Liver (tissue), 9 donors: ENCODE measurements around the gene PREPL. TPM values are rescaled to one million over a fixed set of nuclear protein-coding genes. Genes with fewer than 3 reads are reported as not detected.
A peak's percentile ranks its signal among the peaks of the same experiment; 100 is the strongest.

Experiments
- DNase-seq: peaks from one replicate; pipeline ENCODE4 v3.0.0-alpha.2; 2017; ENCODE audit warnings: low spot score
- H3K27ac ChIP-seq, 2 donors: one replicate each; pipeline ENCODE4 v1.7.0; 2013; ENCODE audit warnings: inconsistent platforms in 2 of 2, low read length in 2 of 2, control low read depth in 1 of 2, low read depth in 1 of 2, mild to moderate bottlenecking in 1 of 2
- H3K27me3 ChIP-seq, 4 donors: one replicate each; pipeline versions ENCODE4 v1.6.1 to v1.7.0; 2013; ENCODE audit warnings: low read length in 3 of 4, inconsistent platforms in 1 of 4, mild to moderate bottlenecking in 1 of 4, moderate library complexity in 1 of 4; ENCODE audit not compliant: control insufficient read depth in 4 of 4, insufficient read depth in 4 of 4
- H3K36me3 ChIP-seq, 4 donors: one replicate each; pipeline versions ENCODE4 v1.6.1 to v1.7.0; 2013; ENCODE audit warnings: low read length in 3 of 4, mild to moderate bottlenecking in 3 of 4, low read depth in 1 of 4, moderate library complexity in 1 of 4; ENCODE audit not compliant: control insufficient read depth in 4 of 4, insufficient read depth in 3 of 4
- H3K4me1 ChIP-seq, 4 donors: one replicate each; pipeline versions ENCODE4 v1.6.1 to v1.7.0; 2013; ENCODE audit warnings: low read length in 3 of 4, mild to moderate bottlenecking in 3 of 4, moderate library complexity in 1 of 4; ENCODE audit not compliant: control insufficient read depth in 4 of 4, insufficient read depth in 4 of 4
- H3K4me3 ChIP-seq, 3 donors: one replicate each; pipeline versions ENCODE4 v1.6.1 to v1.7.0; 2013; ENCODE audit warnings: low read length in 3 of 3, control low read depth in 1 of 3, low read depth in 1 of 3, mild to moderate bottlenecking in 1 of 3
- H3K9ac ChIP-seq, 2 donors: one replicate each; pipeline ENCODE4 v1.7.0; 2013; ENCODE audit warnings: low read length in 2 of 2, mild to moderate bottlenecking in 2 of 2, moderate library complexity in 2 of 2, control low read depth in 1 of 2, low read depth in 1 of 2
- H3K9me3 ChIP-seq, 4 donors: one replicate each; pipeline versions ENCODE4 v1.6.1 to v1.7.0; 2013; ENCODE audit warnings: low read length in 3 of 4; ENCODE audit not compliant: control insufficient read depth in 4 of 4
- EGR1 ChIP-seq, 2 donors: IDR thresholded peaks; 2 replicates each; pipeline ENCODE4 v1.6.1; 2016 to 2018; ENCODE audit warnings: antibody characterized with exemption in 2 of 2, low read depth in 2 of 2
- FOXA1 ChIP-seq: IDR thresholded peaks from 2 replicates; pipeline ENCODE4 v1.6.1; 2016; ENCODE audit warnings: antibody characterized with exemption
- FOXA2 ChIP-seq: IDR thresholded peaks from 2 replicates; pipeline ENCODE4 v1.6.1; 2016; ENCODE audit warnings: antibody characterized with exemption
- HNF4A ChIP-seq, 2 donors: conservative IDR thresholded peaks; 2 replicates each; pipeline ENCODE4 v1.6.1; 2016; ENCODE audit warnings: antibody characterized with exemption in 2 of 2, mild to moderate bottlenecking in 2 of 2
- HNF4G ChIP-seq: IDR thresholded peaks from 2 replicates; pipeline ENCODE4 v1.6.1; 2016; ENCODE audit warnings: antibody characterized with exemption
- JUND ChIP-seq, 2 donors: IDR thresholded peaks; 2 replicates each; pipeline ENCODE4 v1.6.1; 2016; ENCODE audit warnings: antibody characterized with exemption in 2 of 2
- RAD21 ChIP-seq, 2 donors: IDR thresholded peaks; 2 replicates each; pipeline ENCODE4 v1.6.1; 2016; ENCODE audit warnings: antibody characterized with exemption in 2 of 2, mild to moderate bottlenecking in 2 of 2
- RXRA ChIP-seq, 2 donors: IDR thresholded peaks; 2 replicates each; pipeline ENCODE4 v1.6.1; 2017 to 2018; ENCODE audit warnings: antibody characterized with exemption in 2 of 2, mild to moderate bottlenecking in 1 of 2
- SP1 ChIP-seq: IDR thresholded peaks from 2 replicates; pipeline ENCODE4 v1.6.1; 2018; ENCODE audit warnings: antibody characterized with exemption, mild to moderate bottlenecking
- TAF1 ChIP-seq: conservative IDR thresholded peaks from 2 replicates; pipeline ENCODE4 v1.6.1; 2016; ENCODE audit warnings: antibody characterized with exemption, mild to moderate bottlenecking
- YY1 ChIP-seq: IDR thresholded peaks from 2 replicates; pipeline ENCODE4 v1.6.1; 2016; ENCODE audit warnings: antibody characterized with exemption, mild to moderate bottlenecking
- whole genome bisulfite sequencing: extraction: QIAGEN DNeasy Blood & Tissue Kit; methylation state at CpG from one replicate; pipeline ENCODE4 v1.1.7; 2013; 5-methylcytosine and 5-hydroxymethylcytosine counted together
- polyA plus RNA-seq, 2 donors: library from polyadenylated mRNA; stranded (reverse) in 1 of 2; unstranded in 1 of 2; fragments of 200-250 nt in 1 of 2; fragments of >200 nt in 1 of 2; fragmentation: Nextera tagmentation in 1 of 2; extraction: Ambion mirVana in 1 of 2; gene quantifications; one replicate each; pipeline versions ENCODE4 v1.2.1 to v1.2.3, GENCODE V29; 2013 to 2015
- total RNA-seq, 2 donors: library from RNA; depleted of rRNA; stranded (reverse); fragments of >200 nt; gene quantifications; one replicate each; pipeline ENCODE4 v1.2.3, GENCODE V29; 2014
- TF ChIP-seq, protein P1 (sequence below): IDR thresholded peaks from 2 replicates; pipeline ENCODE4 v1.6.1; 2016; ENCODE audit warnings: antibody characterized with exemption, mild to moderate bottlenecking
- TF ChIP-seq, protein P2 (sequence below): IDR thresholded peaks from 2 replicates; pipeline ENCODE4 v1.6.1; 2016; ENCODE audit warnings: antibody characterized with exemption
- TF ChIP-seq, protein P3 (sequence below): fragments of 150-350 bp; IDR thresholded peaks from 2 replicates; pipeline ENCODE4 v1.5.1; 2017; ENCODE audit warnings: improper control_type of control experiment, low read depth, low read length; ENCODE audit not compliant: missing input control
- TF ChIP-seq, protein P4 (sequence below): IDR thresholded peaks from 2 replicates; pipeline ENCODE4 v1.6.1; 2016; ENCODE audit warnings: antibody characterized with exemption
- donor health status: healthy.
- donor health status: healthy.
- donor health status: healthy.
- donor health status: healthy.
- donor health status: healthy.

Gene PREPL
- total and polyA plus RNA-seq, 4 donors, result 7.9 to 18.8 (median 11.7) TPM

DNA sequence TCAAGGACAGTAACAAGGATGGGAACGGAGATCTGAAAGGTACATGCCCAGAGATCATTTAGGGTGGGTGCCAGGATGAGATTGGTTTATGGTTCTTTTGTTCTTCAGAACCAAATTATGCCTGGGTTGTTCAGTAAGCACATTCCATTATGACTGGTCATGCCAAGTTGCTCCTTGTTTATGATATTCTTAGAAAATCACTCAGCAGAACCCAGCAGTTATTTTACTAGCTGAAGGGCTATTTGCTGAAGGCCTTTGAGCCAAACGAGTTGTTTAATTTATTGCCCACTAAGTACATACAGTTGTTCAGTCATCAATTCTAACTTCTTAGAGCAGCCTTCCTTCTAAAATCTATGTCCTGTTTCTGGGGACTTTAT lies 85.4 kb downstream of the PREPL start:
- Histone ChIP-seq H3K27me3 (no peaks in the 10 kb centered on the region), H3K4me3 (peak overlapping the region in 2 of 3 donors; percentile 17 to 56), H3K27ac (peak overlapping the region in 1 of 2 donors; percentile 4), H3K4me1 (peaks cover 0 to 21% (median 7%) of the 10 kb centered on the region in 4 donors), H3K9me3 (no peaks in the 10 kb centered on the region), H3K36me3 (no peaks in the 10 kb centered on the region), H3K9ac (peak overlapping the region in 1 of 2 donors; percentile 64)
- DNase-seq, result no peak
- WGBS, result 33% methylated on average over 2 of the region's 2 CpGs
- TF ChIP-seq, protein P1, sequence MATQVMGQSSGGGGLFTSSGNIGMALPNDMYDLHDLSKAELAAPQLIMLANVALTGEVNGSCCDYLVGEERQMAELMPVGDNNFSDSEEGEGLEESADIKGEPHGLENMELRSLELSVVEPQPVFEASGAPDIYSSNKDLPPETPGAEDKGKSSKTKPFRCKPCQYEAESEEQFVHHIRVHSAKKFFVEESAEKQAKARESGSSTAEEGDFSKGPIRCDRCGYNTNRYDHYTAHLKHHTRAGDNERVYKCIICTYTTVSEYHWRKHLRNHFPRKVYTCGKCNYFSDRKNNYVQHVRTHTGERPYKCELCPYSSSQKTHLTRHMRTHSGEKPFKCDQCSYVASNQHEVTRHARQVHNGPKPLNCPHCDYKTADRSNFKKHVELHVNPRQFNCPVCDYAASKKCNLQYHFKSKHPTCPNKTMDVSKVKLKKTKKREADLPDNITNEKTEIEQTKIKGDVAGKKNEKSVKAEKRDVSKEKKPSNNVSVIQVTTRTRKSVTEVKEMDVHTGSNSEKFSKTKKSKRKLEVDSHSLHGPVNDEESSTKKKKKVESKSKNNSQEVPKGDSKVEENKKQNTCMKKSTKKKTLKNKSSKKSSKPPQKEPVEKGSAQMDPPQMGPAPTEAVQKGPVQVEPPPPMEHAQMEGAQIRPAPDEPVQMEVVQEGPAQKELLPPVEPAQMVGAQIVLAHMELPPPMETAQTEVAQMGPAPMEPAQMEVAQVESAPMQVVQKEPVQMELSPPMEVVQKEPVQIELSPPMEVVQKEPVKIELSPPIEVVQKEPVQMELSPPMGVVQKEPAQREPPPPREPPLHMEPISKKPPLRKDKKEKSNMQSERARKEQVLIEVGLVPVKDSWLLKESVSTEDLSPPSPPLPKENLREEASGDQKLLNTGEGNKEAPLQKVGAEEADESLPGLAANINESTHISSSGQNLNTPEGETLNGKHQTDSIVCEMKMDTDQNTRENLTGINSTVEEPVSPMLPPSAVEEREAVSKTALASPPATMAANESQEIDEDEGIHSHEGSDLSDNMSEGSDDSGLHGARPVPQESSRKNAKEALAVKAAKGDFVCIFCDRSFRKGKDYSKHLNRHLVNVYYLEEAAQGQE, result no peak
- TF ChIP-seq, protein P2, sequence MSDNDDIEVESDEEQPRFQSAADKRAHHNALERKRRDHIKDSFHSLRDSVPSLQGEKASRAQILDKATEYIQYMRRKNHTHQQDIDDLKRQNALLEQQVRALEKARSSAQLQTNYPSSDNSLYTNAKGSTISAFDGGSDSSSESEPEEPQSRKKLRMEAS, result no peak
- TF ChIP-seq, protein P3, sequence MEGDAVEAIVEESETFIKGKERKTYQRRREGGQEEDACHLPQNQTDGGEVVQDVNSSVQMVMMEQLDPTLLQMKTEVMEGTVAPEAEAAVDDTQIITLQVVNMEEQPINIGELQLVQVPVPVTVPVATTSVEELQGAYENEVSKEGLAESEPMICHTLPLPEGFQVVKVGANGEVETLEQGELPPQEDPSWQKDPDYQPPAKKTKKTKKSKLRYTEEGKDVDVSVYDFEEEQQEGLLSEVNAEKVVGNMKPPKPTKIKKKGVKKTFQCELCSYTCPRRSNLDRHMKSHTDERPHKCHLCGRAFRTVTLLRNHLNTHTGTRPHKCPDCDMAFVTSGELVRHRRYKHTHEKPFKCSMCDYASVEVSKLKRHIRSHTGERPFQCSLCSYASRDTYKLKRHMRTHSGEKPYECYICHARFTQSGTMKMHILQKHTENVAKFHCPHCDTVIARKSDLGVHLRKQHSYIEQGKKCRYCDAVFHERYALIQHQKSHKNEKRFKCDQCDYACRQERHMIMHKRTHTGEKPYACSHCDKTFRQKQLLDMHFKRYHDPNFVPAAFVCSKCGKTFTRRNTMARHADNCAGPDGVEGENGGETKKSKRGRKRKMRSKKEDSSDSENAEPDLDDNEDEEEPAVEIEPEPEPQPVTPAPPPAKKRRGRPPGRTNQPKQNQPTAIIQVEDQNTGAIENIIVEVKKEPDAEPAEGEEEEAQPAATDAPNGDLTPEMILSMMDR, result no peak
- TF ChIP-seq HNF4G (no peak), FOXA2 (no peak), SP1 (no peak), RXRA (IDR thresholded peaks at IDR 0.05) (no peak), HNF4A (conservative IDR thresholded peaks at IDR 0.05) (no peak), RAD21 (IDR thresholded peaks at IDR 0.05) (no peak), JUND (IDR thresholded peaks at IDR 0.05) (no peak), EGR1 (IDR thresholded peaks at IDR 0.05; ENCODE audit: low read depth in 2 of 2) (no peak), YY1 (no peak), FOXA1 (no peak)

DNA sequence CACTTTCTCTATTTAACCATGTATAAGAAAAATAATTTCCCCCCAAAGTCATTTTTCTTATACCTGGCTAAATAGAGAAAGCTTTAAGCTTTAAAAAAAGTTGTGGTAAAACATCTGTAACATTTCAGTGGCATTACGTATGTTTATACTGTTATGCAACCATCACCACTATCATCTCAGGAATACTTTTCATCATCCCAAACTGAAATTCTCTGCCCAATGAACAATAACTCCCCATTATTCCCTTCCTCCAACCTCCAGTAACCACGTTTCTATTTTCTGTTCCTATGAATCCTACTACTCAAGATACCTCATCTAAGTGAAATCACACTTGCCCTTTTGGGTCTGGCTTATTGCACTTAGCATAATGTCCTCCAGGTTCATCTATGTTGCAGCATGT lies 87.7 kb downstream of the PREPL start:
- peaks cover 0 to 21% (median 6%) of the 10 kb centered on the region in 4 donors for H3K4me1 ChIP-seq
- H3K27ac ChIP-seq, result no peak overlapping the region
- no peaks in the 10 kb centered on the region for H3K9me3 ChIP-seq
- DNase-seq, result no peak
- no peaks in the 10 kb centered on the region for H3K27me3 ChIP-seq
- TF ChIP-seq HNF4G, result no peak
- TF ChIP-seq TAF1, result no peak
- whole genome bisulfite sequencing, result 86% methylated on average over 2 of the region's 2 CpGs
- no peaks in the 10 kb centered on the region for H3K36me3 ChIP-seq
- no peak overlapping the region for H3K4me3 ChIP-seq
- no peak overlapping the region for H3K9ac ChIP-seq

DNA sequence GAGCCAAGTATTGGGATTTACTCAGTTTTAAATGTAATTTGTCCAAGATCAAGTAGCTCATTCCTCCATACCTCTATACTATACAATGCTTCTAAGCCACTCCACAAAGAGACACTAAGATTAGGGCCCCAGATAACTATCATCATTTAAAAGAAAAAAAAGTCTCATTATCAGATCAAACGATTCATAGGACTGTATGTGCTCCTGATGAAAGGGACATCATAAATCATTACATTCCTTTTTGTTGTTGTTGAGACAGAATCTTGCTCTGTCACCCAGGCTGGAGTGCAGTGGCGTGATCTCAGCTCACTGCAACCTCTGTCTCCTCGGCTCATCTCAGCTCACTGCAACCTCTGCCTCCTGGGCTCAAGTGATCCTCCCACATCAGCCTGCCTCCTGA lies 88.2 kb downstream of the PREPL start:
- Histone ChIP-seq H3K4me1 (peaks cover 0 to 21% (median 5%) of the 10 kb centered on the region in 4 donors), H3K27ac (no peak overlapping the region), H3K9ac (no peak overlapping the region), H3K4me3 (no peak overlapping the region), H3K36me3 (no peaks in the 10 kb centered on the region), H3K27me3 (no peaks in the 10 kb centered on the region), H3K9me3 (no peaks in the 10 kb centered on the region)
- no peak for DNase-seq
- WGBS, result 86% methylated on average over 3 of the region's 3 CpGs
- no peak for TF ChIP-seq EGR1 (IDR thresholded peaks at IDR 0.05; ENCODE audit: low read depth in 2 of 2)
- no peak for TF ChIP-seq FOXA2
- no peak for TF ChIP-seq JUND (IDR thresholded peaks at IDR 0.05)
- TF ChIP-seq, protein P4, sequence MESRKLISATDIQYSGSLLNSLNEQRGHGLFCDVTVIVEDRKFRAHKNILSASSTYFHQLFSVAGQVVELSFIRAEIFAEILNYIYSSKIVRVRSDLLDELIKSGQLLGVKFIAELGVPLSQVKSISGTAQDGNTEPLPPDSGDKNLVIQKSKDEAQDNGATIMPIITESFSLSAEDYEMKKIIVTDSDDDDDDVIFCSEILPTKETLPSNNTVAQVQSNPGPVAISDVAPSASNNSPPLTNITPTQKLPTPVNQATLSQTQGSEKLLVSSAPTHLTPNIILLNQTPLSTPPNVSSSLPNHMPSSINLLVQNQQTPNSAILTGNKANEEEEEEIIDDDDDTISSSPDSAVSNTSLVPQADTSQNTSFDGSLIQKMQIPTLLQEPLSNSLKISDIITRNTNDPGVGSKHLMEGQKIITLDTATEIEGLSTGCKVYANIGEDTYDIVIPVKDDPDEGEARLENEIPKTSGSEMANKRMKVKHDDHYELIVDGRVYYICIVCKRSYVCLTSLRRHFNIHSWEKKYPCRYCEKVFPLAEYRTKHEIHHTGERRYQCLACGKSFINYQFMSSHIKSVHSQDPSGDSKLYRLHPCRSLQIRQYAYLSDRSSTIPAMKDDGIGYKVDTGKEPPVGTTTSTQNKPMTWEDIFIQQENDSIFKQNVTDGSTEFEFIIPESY, result no peak
- no peak for TF ChIP-seq RAD21 (IDR thresholded peaks at IDR 0.05)
- TF ChIP-seq HNF4G, result no peak
- TF ChIP-seq RXRA (IDR thresholded peaks at IDR 0.05), result no peak
- TF ChIP-seq YY1, result no peak
- no peak for TF ChIP-seq SP1
- TF ChIP-seq TAF1, result no peak
- TF ChIP-seq, protein P1, result no peak
